Fibroblast of skin of abdomen (primary cell): ENCODE data around the gene BRSK2.

ENCODE experiments used
- DNase-seq: peaks from one replicate; pipeline ENCODE4 v3.0.0-alpha.2; 2013

Gene BRSK2

GRCh38 chr11:1377231-1377780, 12.4 kb upstream of the BRSK2 start:
- DNase-seq, result no peak

- no peak for DNase-seq
These were observed 7.8 kb upstream of the BRSK2 start for GRCh38 chr11:1381793-1382425.

GRCh38 chr11:1382429-1382828, 7.3 kb upstream of the BRSK2 start:
- DNase-seq, result no peak

- peak; percentile 53 for DNase-seq
These were observed 6.7 kb upstream of the BRSK2 start for GRCh38 chr11:1382831-1383607.

- no peak for DNase-seq
These were observed 5.3 kb upstream of the BRSK2 start for GRCh38 chr11:1384199-1384970.

- DNase-seq, result no peak
These were observed 2.2 kb upstream of the BRSK2 start for GRCh38 chr11:1387521-1387920.

GRCh38 chr11:1387961-1388762, 1.6 kb upstream of the BRSK2 start:
- DNase-seq, result no peak

- peak; percentile 8 for DNase-seq
These were observed 1.0 kb upstream of the BRSK2 start for GRCh38 chr11:1388763-1389102.

- DNase-seq, result peak; percentile 95
These were observed 417 bp upstream of the BRSK2 start for GRCh38 chr11:1389103-1389931.

GRCh38 chr11:1390569-1391164, 933 bp downstream of the BRSK2 start:
- no peak for DNase-seq

GRCh38 chr11:1391165-1392075, 1.7 kb downstream of the BRSK2 start:
- DNase-seq, result no peak

- no peak for DNase-seq
These were observed 2.4 kb downstream of the BRSK2 start for GRCh38 chr11:1392111-1392510.

- DNase-seq, result no peak
These were observed 2.8 kb downstream of the BRSK2 start for GRCh38 chr11:1392561-1392960.

GRCh38 chr11:1393038-1393710, 3.4 kb downstream of the BRSK2 start:
- DNase-seq, result no peak

GRCh38 chr11:1394936-1395772, 5.4 kb downstream of the BRSK2 start:
- DNase-seq, result no peak

GRCh38 chr11:1395773-1396374, 6.1 kb downstream of the BRSK2 start:
- no peak for DNase-seq

GRCh38 chr11:1396375-1396841, 6.7 kb downstream of the BRSK2 start:
- DNase-seq, result no peak
